Measurements from ENCODE around the gene LACC1. TPM values are rescaled to one million over a fixed set of nuclear protein-coding genes. Genes with fewer than 3 reads are reported as not detected.

Gene LACC1
- total RNA-seq, 4 donors from 2014 or later = 12.4 to 17.3 (median 14.8) TPM

DNA sequence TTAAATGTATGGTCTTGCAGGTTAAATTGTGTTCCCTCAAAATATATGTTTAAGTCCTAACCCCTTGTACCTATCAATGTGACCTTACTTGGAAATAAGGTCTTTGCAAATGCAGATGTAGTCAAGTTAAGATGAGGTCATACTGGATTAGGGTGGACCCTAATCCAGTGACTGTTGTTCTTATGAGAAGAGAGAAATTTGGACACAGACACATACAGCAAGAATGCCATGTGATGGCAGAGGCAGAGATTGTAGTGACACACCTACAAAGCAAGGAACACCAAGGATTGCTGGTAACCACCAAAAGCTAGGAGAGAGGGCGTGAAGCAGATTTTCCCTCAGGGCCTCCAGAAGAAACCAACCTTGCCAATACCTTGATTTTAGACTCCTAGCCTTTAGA, 50.2 kb downstream of the LACC1 start:
- TF ChIP-seq, protein P1, sequence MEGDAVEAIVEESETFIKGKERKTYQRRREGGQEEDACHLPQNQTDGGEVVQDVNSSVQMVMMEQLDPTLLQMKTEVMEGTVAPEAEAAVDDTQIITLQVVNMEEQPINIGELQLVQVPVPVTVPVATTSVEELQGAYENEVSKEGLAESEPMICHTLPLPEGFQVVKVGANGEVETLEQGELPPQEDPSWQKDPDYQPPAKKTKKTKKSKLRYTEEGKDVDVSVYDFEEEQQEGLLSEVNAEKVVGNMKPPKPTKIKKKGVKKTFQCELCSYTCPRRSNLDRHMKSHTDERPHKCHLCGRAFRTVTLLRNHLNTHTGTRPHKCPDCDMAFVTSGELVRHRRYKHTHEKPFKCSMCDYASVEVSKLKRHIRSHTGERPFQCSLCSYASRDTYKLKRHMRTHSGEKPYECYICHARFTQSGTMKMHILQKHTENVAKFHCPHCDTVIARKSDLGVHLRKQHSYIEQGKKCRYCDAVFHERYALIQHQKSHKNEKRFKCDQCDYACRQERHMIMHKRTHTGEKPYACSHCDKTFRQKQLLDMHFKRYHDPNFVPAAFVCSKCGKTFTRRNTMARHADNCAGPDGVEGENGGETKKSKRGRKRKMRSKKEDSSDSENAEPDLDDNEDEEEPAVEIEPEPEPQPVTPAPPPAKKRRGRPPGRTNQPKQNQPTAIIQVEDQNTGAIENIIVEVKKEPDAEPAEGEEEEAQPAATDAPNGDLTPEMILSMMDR (IDR thresholded peaks at IDR 0.05; ENCODE audit: low read depth) = no peak

DNA sequence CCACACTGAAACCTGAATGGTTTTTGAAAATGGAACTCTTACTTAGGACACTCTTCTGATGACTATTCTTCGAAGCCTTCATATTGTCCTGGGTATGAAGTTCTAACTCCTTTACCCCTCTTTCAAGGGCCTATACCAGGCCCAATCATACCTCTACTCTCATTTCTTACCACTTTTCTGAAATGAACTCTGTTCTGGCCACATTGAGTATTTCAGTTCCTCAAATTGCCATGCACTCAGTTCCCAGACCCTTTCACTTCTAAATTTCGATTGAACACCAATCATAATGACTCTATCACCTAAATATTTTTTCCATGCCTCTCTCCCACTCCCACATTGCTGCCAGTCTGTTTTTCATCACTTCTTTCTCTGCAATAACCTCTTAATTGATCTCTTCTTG, 53.7 kb downstream of the LACC1 start:
- TF ChIP-seq, protein P1 (IDR thresholded peaks at IDR 0.05; ENCODE audit: low read depth) = no peak

DNA sequence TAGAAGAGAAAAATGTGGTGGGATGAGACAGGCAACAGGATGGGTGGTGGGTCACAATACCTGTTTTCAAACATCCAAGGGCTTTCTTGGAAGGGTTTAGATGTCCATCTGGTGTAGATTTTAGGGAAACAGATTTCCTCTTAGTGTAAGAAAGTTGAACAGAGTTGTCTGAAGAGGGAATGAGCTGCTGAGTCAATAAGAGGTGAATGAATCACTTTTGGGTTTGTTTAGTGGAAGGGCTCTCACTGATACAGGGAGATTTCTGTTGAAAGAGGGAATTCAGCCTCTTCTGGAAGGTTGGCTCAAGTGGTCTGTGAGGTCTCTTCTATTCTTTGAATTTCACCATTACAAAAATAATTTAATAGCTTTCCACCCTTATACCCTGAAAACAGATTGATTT, 54.6 kb downstream of the LACC1 start:
- TF ChIP-seq, protein P1 (IDR thresholded peaks at IDR 0.05; ENCODE audit: low read depth) = no peak

DNA sequence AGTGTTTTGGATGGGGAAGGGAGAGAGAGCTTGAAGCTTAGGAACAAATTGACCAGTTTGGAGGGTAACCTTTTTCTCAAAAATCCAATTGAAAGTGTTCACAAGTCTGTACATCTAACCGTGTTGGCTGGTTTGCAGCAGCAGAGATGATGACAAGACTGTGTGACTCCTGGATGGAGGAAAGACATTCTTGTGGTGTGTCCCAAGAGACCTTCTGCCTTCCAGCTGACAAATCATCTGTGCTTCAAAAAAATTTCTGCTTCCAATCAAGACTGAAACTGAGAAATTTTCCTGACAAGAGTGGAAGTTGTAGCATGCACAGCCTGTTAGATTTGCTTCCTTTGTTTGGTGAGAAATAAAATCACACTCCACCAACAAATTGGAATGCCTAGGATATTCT, 56.2 kb downstream of the LACC1 start:
- TF ChIP-seq, protein P1 (IDR thresholded peaks at IDR 0.05; ENCODE audit: low read depth) = no peak

DNA sequence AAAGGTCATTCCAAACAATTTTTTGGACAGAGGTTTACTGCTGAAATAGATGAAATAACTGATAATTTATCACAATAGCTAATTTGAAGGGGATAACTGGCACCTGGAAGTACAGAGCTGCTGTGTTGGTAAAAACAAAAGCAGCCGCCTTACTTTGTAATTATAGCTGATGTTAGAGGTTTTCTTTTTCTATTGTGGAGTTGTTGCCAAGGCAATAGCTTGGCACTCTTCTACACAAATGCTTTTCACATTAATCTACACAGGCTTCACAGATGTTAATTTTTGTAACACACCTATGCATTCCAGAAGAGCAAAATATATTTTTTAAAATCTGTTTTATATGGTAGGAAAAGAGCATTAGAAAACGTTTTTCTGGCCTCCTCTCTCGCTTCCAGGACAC, 56.9 kb downstream of the LACC1 start:
- TF ChIP-seq, protein P1 (IDR thresholded peaks at IDR 0.05; ENCODE audit: low read depth) = no peak

DNA sequence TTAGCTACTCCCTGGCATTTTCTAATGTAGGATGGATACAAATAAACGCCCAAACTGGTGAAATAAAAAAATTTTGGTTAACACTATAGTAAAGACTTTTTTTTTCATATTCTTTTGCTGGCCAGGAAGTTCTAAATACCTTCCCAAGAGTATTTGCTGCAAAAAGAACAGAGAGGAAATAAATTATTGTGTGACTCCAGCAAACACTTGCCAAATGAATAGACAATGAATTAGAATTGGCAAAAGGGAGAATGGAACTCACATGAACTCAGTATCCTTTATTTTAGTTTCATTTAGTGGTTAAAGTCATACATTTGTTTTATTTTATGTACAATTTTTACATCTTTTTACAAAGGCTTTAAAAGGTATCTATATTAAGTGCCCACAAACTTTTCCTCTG, 58.1 kb downstream of the LACC1 start:
- TF ChIP-seq, protein P1 (IDR thresholded peaks at IDR 0.05; ENCODE audit: low read depth) = no peak

DNA sequence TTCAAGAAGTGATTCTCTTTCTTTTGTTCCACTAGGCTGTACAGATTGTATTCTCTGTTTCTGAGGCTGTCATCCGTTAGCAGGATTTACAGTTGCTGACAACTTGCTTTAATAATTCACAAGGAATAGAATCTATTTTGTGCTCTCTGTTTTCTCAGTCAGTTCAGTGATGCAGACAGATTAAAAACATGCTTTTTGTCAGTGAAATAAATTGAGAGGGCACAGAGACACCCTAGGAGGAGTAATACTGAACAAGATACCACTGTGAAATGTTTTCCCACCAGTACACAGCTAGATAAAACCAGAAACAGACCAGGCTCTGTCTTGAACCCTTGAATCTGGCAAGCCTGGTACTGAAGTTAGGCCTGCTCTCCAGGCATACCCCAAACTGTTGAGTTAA, 58.7 kb downstream of the LACC1 start:
- TF ChIP-seq, protein P1 (IDR thresholded peaks at IDR 0.05; ENCODE audit: low read depth) = no peak

Data from subcutaneous adipose tissue (tissue), 4 donors.